Measurements from ENCODE around the gene TXNDC16. TPM values are rescaled to one million over a fixed set of nuclear protein-coding genes. Genes with fewer than 3 reads are reported as not detected.

Gene TXNDC16
- total and polyA plus RNA-seq, 9 of the 15 experiments (the other 6 are each of a cell fraction or from before 2014, with no cell fraction given) = 1.8 to 6.2 (median 4.9) TPM

GRCh38 chr14:52522033-52522432 lies 30.3 kb downstream of the TXNDC16 start:
- Histone ChIP-seq H3K36me3 (ENCODE audit: control insufficient read depth, insufficient read depth, low read length) (no peaks in the 10 kb centered on the region; the same call in 2 of the 3 replicates), H4K20me1 (replicated peaks; ENCODE audit: control insufficient read depth, insufficient read depth, low read length) (no peaks in the 10 kb centered on the region), H3K79me2 (ENCODE audit: control insufficient read depth, insufficient read depth, low read length) (no peaks in the 10 kb centered on the region), H2AFZ (ENCODE audit: low read depth, low read length) (no peak overlapping the region), H3K4me1 (replicated peaks in 1 of 2; ENCODE audit: control insufficient read depth in 2 of 2, insufficient read depth in 2 of 2, low read length in 2 of 2) (no peaks in the 10 kb centered on the region), H3K4me2 (ENCODE audit: insufficient read depth, low read length) (no peak overlapping the region), H3K9ac (ENCODE audit: insufficient read depth in 1 of 2, low read depth in 2 of 2, low read length in 2 of 2) (no peak overlapping the region), H3K9me3 (replicated peaks; ENCODE audit: control insufficient read depth, insufficient read depth, low read depth, low read length) (no peaks in the 10 kb centered on the region), H3K27me3 (ENCODE audit: control insufficient read depth in 2 of 2, insufficient read depth in 2 of 2, low read length in 2 of 2) (no peaks in the 10 kb centered on the region), H3K4me3 (no peak overlapping the region), H3K27ac (ENCODE audit: extremely low read depth, low read depth, low read length) (no peak overlapping the region), H3K9me1 (ENCODE audit: control insufficient read depth, insufficient read depth, low read length) (no peaks in the 10 kb centered on the region)
- ATAC-seq = no peak
- intact Hi-C loops (cut with micrococcal nuclease) = no loop called here
- TF ChIP-seq RAD21 (CRISPR knock-in tag; conservative IDR thresholded peaks at IDR 0.05 in 1 of 2, IDR thresholded peaks at IDR 0.05 in 1 of 2) = no peak
- no peak for TF ChIP-seq ZNF398 (CRISPR knock-in tag; IDR thresholded peaks at IDR 0.05)
- no peak for TF ChIP-seq CREB3 (tag; conservative IDR thresholded peaks at IDR 0.05; ENCODE audit: low read depth)
- TF ChIP-seq ZNF785 (CRISPR knock-in tag; IDR thresholded peaks at IDR 0.05) = no peak
- TF ChIP-seq CTCF (IDR thresholded peaks at IDR 0.05 in 2 of 3, conservative IDR thresholded peaks at IDR 0.05 in 1 of 3; ENCODE audit: insufficient read depth in 2 of 3, low read depth in 1 of 3, low read length in 3 of 3) = no peak
- no peak for TF ChIP-seq NR0B1 (IDR thresholded peaks at IDR 0.05; ENCODE audit: partially characterized antibody)
- no peak for TF ChIP-seq TEAD1 (CRISPR knock-in tag; IDR thresholded peaks at IDR 0.05)
- TF ChIP-seq ZFP36 (IDR thresholded peaks at IDR 0.05; ENCODE audit: low read depth, low read length, partially characterized antibody) = no peak
- no peak for TF ChIP-seq ZNF57 (CRISPR knock-in tag; IDR thresholded peaks at IDR 0.05)
- no peak for TF ChIP-seq YY1 (IDR thresholded peaks at IDR 0.05; ENCODE audit: borderline replicate concordance in 1 of 3, control insufficient read depth in 1 of 3, extremely low read depth in 1 of 3, insufficient read depth in 3 of 3, insufficient read length in 1 of 3, insufficient replicate concordance in 2 of 3, low read depth in 1 of 3, low read length in 2 of 3)
- no peak for TF ChIP-seq ZNF75A (CRISPR knock-in tag; IDR thresholded peaks at IDR 0.05)
- no peak for TF ChIP-seq TFAP4 (CRISPR knock-in tag; IDR thresholded peaks at IDR 0.05; ENCODE audit: borderline replicate concordance)
- TF ChIP-seq HNRNPH1 (optimal IDR thresholded peaks at IDR 0.05; ENCODE audit: low read depth, low read length) = no peak
- no peak for TF ChIP-seq BHLHE40 (IDR thresholded peaks at IDR 0.05; ENCODE audit: low read length)
- WGBS (ENCODE audit: insufficient coverage, low coverage, missing lambda C conversion rate) = 17% methylated on average over 1 of the region's 1 CpG
- no peak for FAIRE-seq
- no TSS peak for BruUV-seq (replicated peaks)
- POLR2A ChIA-PET = no interaction called here
- in situ Hi-C loops (cut with MboI) = no loop called here
- CTCF ChIA-PET (ENCODE audit: low intra/inter-chr PET ratio) = no interaction called here
- DNase-seq (ENCODE audit: extremely low read depth in 1 of 4, low spot score in 3 of 4) = no peak

All from K562 (cell line).